ES-I3 (cell line): ENCODE results near the gene DAPK2.

Experiments used
- H3K36me3 ChIP-seq: 2 replicates; pipeline ENCODE4 v1.6.1; 2013; ENCODE audit warnings: mild to moderate bottlenecking, low read length, control low read depth, moderate library complexity; ENCODE audit not compliant: insufficient read depth
- H3K4me1 ChIP-seq: 2 replicates; pipeline ENCODE4 v1.6.1; 2013; ENCODE audit warnings: mild to moderate bottlenecking, control low read depth, low read length; ENCODE audit not compliant: insufficient read depth
- H3K9ac ChIP-seq: 2 replicates; pipeline ENCODE4 v1.6.1; 2013; ENCODE audit warnings: low read depth, mild to moderate bottlenecking, low read length, moderate library complexity
- H3K9me3 ChIP-seq: 2 replicates; pipeline ENCODE4 v1.6.1; 2013; ENCODE audit warnings: mild to moderate bottlenecking, low read length, moderate library complexity; ENCODE audit not compliant: control insufficient read depth, insufficient read depth

The DAPK2 gene

GRCh38 chr15:63884953-63885352 is 161.3 kb downstream of the DAPK2 start:
- Histone ChIP-seq H3K4me1 (no peaks in the 10 kb centered on the region), H3K9ac (no peak overlapping the region), H3K36me3 (no peaks in the 10 kb centered on the region), H3K9me3 (no peaks in the 10 kb centered on the region)

- Histone ChIP-seq H3K4me1 (peaks cover 10% of the 10 kb centered on the region; the same call in 1 of the 2 replicates), H3K36me3 (no peaks in the 10 kb centered on the region), H3K9me3 (no peaks in the 10 kb centered on the region), H3K9ac (no peak overlapping the region)
Observed at GRCh38 chr15:63881431-63881830, 164.9 kb downstream of the DAPK2 start.

- Histone ChIP-seq H3K36me3 (no peaks in the 10 kb centered on the region), H3K9me3 (no peaks in the 10 kb centered on the region), H3K9ac (no peak overlapping the region), H3K4me1 (peaks cover 10% of the 10 kb centered on the region; the same call in 1 of the 2 replicates)
Observed at GRCh38 chr15:63880744-63881143, 165.5 kb downstream of the DAPK2 start.

- H3K4me1 ChIP-seq = peaks cover 10% of the 10 kb centered on the region; the same call in 1 of the 2 replicates
- H3K9ac ChIP-seq = no peak overlapping the region
- no peaks in the 10 kb centered on the region for H3K9me3 ChIP-seq
- H3K36me3 ChIP-seq = no peaks in the 10 kb centered on the region
Observed at GRCh38 chr15:63879995-63880394, 166.3 kb downstream of the DAPK2 start.

GRCh38 chr15:63879211-63879610 is 167.1 kb downstream of the DAPK2 start:
- Histone ChIP-seq H3K9me3 (no peaks in the 10 kb centered on the region), H3K9ac (no peak overlapping the region), H3K4me1 (peaks cover 10% of the 10 kb centered on the region; the same call in 1 of the 2 replicates), H3K36me3 (no peaks in the 10 kb centered on the region)

GRCh38 chr15:63877713-63878271 is 168.5 kb downstream of the DAPK2 start:
- Histone ChIP-seq H3K9me3 (no peaks in the 10 kb centered on the region), H3K4me1 (peaks cover 10% of the 10 kb centered on the region; the same call in 1 of the 2 replicates), H3K9ac (no peak overlapping the region), H3K36me3 (no peaks in the 10 kb centered on the region)

- H3K4me1 ChIP-seq = peaks cover 10% of the 10 kb centered on the region; the same call in 1 of the 2 replicates
- no peaks in the 10 kb centered on the region for H3K36me3 ChIP-seq
- H3K9ac ChIP-seq = no peak overlapping the region
- H3K9me3 ChIP-seq = no peaks in the 10 kb centered on the region
Observed at GRCh38 chr15:63876085-63876662, 170.1 kb downstream of the DAPK2 start.

GRCh38 chr15:63874616-63875015 is 171.7 kb downstream of the DAPK2 start:
- Histone ChIP-seq H3K36me3 (no peaks in the 10 kb centered on the region), H3K4me1 (peaks cover 10% of the 10 kb centered on the region; the same call in 1 of the 2 replicates), H3K9me3 (no peaks in the 10 kb centered on the region), H3K9ac (no peak overlapping the region)

GRCh38 chr15:63872759-63873510 is 173.3 kb downstream of the DAPK2 start:
- Histone ChIP-seq H3K36me3 (no peaks in the 10 kb centered on the region), H3K9ac (no peak overlapping the region), H3K4me1 (no peaks in the 10 kb centered on the region), H3K9me3 (no peaks in the 10 kb centered on the region)

GRCh38 chr15:63870487-63871209 is 175.6 kb downstream of the DAPK2 start:
- Histone ChIP-seq H3K4me1 (no peaks in the 10 kb centered on the region), H3K36me3 (no peaks in the 10 kb centered on the region), H3K9me3 (no peaks in the 10 kb centered on the region), H3K9ac (no peak overlapping the region)

GRCh38 chr15:63870043-63870394 is 176.3 kb downstream of the DAPK2 start:
- no peak overlapping the region for H3K9ac ChIP-seq
- H3K36me3 ChIP-seq = no peaks in the 10 kb centered on the region
- H3K4me1 ChIP-seq = no peaks in the 10 kb centered on the region
- H3K9me3 ChIP-seq = no peaks in the 10 kb centered on the region

- H3K9ac ChIP-seq = no peak overlapping the region
- H3K36me3 ChIP-seq = no peaks in the 10 kb centered on the region
- no peaks in the 10 kb centered on the region for H3K4me1 ChIP-seq
- no peaks in the 10 kb centered on the region for H3K9me3 ChIP-seq
Observed at GRCh38 chr15:63869371-63870042, 176.8 kb downstream of the DAPK2 start.

GRCh38 chr15:63864186-63864585 is 182.1 kb downstream of the DAPK2 start:
- no peak overlapping the region for H3K9ac ChIP-seq
- no peaks in the 10 kb centered on the region for H3K36me3 ChIP-seq
- H3K9me3 ChIP-seq = no peaks in the 10 kb centered on the region
- 0 out of 2 replicates have a peak, but pooled peaks cover 1% of the 10 kb centered on the region for H3K4me1 ChIP-seq

- Histone ChIP-seq H3K36me3 (no peaks in the 10 kb centered on the region), H3K9me3 (no peaks in the 10 kb centered on the region), H3K9ac (no peak overlapping the region), H3K4me1 (0 out of 2 replicates have a peak, but pooled peaks cover 7% of the 10 kb centered on the region)
Observed at GRCh38 chr15:63861946-63862517, 184.3 kb downstream of the DAPK2 start.
